Body of pancreas (tissue), 4 donors: Measurements from ENCODE around the gene TEAD1. TPM values are rescaled to one million over a fixed set of nuclear protein-coding genes. Genes with fewer than 3 reads are reported as not detected.

Source experiments
- ATAC-seq: fragments of 150-250 bp; one replicate; pipeline ENCODE4 v1.9.1; 2016
- DNase-seq, 4 donors: peaks; one replicate each; pipeline ENCODE4 v3.0.0-alpha.2; 2019
- H3K27ac ChIP-seq, 4 donors: fragments of 200-600 bp; sonication (generic); 1 replicate in 3 of 4; 2 replicates in 1 of 4; pipeline versions ENCODE4 v1.5.1 to v1.6.1; 2016 to 2019; ENCODE audit warnings: mild to moderate bottlenecking in 1 of 4, mixed read lengths in 1 of 4, moderate library complexity in 1 of 4
- H3K27me3 ChIP-seq, 2 donors: fragments of 200-600 bp; sonication (generic); one replicate each; pipeline ENCODE4 v1.6.0; 2016; ENCODE audit warnings: mild to moderate bottlenecking in 1 of 2
- H3K36me3 ChIP-seq, 2 donors: fragments of 200-600 bp; sonication (generic); replicated peaks in 1 of 2; 2 replicates each; pipeline ENCODE4 v1.5.1; 2016; ENCODE audit warnings: low read depth in 2 of 2; ENCODE audit not compliant: insufficient read depth in 1 of 2
- H3K4me1 ChIP-seq: fragments of 200-600 bp; sonication (generic); one replicate; pipeline ENCODE4 v1.6.0; 2016
- H3K4me3 ChIP-seq, 2 donors: fragments of 200-600 bp; sonication (generic); 1 replicate in 1 of 2; 2 replicates in 1 of 2; pipeline ENCODE4 v1.5.1; 2016 to 2019
- H3K9me3 ChIP-seq, 3 donors: fragments of 200-600 bp; sonication (generic); 1 replicate in 2 of 3; 2 replicates in 1 of 3; pipeline ENCODE4 v1.5.1; 2016
- POLR2A ChIP-seq, 3 donors: fragments of 450-650 bp; IDR thresholded peaks; one replicate each; pipeline ENCODE4 v1.6.1; 2016; ENCODE audit warnings: antibody characterized with exemption in 3 of 3, mild to moderate bottlenecking in 2 of 3
- WGBS, 2 donors: methylation state at CpG; one replicate each; pipeline ENCODE4 v1.1.5; 2017; 5-methylcytosine and 5-hydroxymethylcytosine counted together
- intact Hi-C: fragments of 100-400 bp; cut with DNase I; formaldehyde crosslinking; loops from one replicate; pipeline ENCODE4 v1.15.1; 2023
- total RNA-seq, 2 donors: library from RNA; depleted of rRNA; stranded (reverse); fragments of >200 nt; gene quantifications; one replicate each; pipeline ENCODE4 v1.1.0, GENCODE V29; 2016
- TF ChIP-seq, protein P1 (sequence below), 7 experiments: fragments of 450-650 bp in 4 of 7; fragments of 200-600 bp in 3 of 7; sonication (generic) in 3 of 7; IDR thresholded peaks; one replicate each; pipeline ENCODE4 v1.5.1; 2016 to 2019; ENCODE audit warnings: antibody characterized with exemption in 7 of 7

The TEAD1 gene
- total RNA-seq, 2 donors from 2014 or later, result 36.9 to 55.0 TPM

DNA sequence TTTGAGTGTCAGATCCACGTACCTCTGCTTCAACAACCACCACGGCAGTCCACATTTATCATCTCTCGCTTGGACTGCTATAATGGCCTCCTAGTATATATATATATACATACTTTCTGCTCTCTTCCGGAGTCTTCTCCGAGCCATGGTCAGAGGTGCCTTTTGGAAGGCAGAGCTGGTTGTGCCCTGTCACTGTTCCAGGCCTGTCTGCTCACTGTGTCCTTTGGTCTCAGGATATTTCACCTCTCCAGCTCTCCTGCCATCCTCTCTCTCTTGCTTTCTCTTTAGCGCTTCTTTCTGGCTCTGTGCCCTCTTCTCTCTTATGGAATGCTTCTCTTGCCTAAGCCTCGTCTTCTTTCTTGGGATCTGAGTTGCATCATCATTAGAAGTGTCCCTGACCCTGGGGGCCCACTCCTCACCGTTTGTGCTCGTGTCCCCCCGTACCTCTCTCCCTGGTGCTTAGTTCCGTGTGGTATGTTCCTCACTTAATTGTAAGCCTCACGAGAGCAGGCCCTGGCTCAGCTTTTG, 248.8 kb downstream of the TEAD1 start:
- Histone ChIP-seq H3K9me3 (no peaks in the 10 kb centered on the region), H3K36me3 (no peaks in the 10 kb centered on the region), H3K27ac (no peak overlapping the region), H3K4me1 (no peaks in the 10 kb centered on the region), H3K4me3 (no peak overlapping the region), H3K27me3 (no peaks in the 10 kb centered on the region)
- TF ChIP-seq, protein P1, sequence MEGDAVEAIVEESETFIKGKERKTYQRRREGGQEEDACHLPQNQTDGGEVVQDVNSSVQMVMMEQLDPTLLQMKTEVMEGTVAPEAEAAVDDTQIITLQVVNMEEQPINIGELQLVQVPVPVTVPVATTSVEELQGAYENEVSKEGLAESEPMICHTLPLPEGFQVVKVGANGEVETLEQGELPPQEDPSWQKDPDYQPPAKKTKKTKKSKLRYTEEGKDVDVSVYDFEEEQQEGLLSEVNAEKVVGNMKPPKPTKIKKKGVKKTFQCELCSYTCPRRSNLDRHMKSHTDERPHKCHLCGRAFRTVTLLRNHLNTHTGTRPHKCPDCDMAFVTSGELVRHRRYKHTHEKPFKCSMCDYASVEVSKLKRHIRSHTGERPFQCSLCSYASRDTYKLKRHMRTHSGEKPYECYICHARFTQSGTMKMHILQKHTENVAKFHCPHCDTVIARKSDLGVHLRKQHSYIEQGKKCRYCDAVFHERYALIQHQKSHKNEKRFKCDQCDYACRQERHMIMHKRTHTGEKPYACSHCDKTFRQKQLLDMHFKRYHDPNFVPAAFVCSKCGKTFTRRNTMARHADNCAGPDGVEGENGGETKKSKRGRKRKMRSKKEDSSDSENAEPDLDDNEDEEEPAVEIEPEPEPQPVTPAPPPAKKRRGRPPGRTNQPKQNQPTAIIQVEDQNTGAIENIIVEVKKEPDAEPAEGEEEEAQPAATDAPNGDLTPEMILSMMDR (IDR thresholded peaks at IDR 0.05), result no peak
- ATAC-seq (no peak), DNase-seq (no peak)
- 88 to 89% methylated on average over 12 of the region's 12 CpGs for WGBS, 2 donors
- intact Hi-C loops, result no loop called here

DNA sequence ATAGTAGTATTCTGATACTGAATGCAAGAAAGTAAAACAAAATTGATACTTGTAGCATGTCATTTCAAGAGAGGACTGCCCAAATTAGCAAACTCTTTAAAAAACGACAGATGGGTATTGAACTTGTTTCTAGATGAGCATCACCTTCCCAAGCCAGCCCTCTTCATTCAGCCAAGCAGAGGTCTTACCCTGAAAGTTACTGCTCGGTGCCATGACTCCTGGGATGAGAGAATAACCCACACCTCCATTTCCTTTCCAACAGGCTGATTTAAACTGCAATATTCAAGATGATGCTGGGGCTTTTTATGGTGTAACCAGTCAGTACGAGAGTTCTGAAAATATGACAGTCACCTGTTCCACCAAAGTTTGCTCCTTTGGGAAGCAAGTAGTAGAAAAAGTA, 250.4 kb downstream of the TEAD1 start:
- ATAC-seq (no peak), DNase-seq (no peak)
- TF ChIP-seq POLR2A (IDR thresholded peaks at IDR 0.05), result no peak
- TF ChIP-seq, protein P1 (IDR thresholded peaks at IDR 0.05), result no peak
- Histone ChIP-seq H3K27ac (no peak overlapping the region), H3K4me3 (no peak overlapping the region), H3K9me3 (no peaks in the 10 kb centered on the region), H3K4me1 (no peaks in the 10 kb centered on the region), H3K27me3 (no peaks in the 10 kb centered on the region), H3K36me3 (no peaks in the 10 kb centered on the region)
- intact Hi-C loops, result no loop called here
- 85 to 88% methylated on average over 3 of the region's 3 CpGs for WGBS, 2 donors

DNA sequence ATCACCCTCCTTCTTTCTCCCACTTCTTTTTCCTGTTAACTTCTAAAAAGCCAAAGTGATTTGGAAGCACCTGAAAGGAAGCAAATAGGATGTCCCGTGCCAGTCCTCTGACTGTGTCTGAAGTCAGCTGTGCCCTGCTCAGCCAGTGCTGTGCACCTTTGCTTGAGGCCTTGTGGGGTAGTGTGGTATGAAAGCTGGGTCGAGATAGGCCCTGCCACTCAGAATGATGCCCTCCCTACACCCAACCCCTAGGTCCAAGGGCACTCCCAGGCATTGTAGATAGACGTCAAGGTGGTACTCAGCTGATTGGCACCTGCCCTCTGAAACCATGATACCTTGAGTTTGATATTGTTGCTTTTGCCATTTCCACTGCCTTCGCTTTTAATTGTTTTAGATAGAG, 251.3 kb downstream of the TEAD1 start:
- ATAC-seq (no peak), DNase-seq (no peak)
- Histone ChIP-seq H3K9me3 (no peaks in the 10 kb centered on the region), H3K36me3 (no peaks in the 10 kb centered on the region), H3K27ac (no peak overlapping the region), H3K27me3 (no peaks in the 10 kb centered on the region), H3K4me3 (no peak overlapping the region), H3K4me1 (peaks cover 4% of the 10 kb centered on the region)
- WGBS, 2 donors, result 67 to 88% methylated on average over 4 of the region's 4 CpGs
- intact Hi-C loops, result no loop called here
- TF ChIP-seq, protein P1 (IDR thresholded peaks at IDR 0.05), result no peak
- no peak for TF ChIP-seq POLR2A (IDR thresholded peaks at IDR 0.05)

DNA sequence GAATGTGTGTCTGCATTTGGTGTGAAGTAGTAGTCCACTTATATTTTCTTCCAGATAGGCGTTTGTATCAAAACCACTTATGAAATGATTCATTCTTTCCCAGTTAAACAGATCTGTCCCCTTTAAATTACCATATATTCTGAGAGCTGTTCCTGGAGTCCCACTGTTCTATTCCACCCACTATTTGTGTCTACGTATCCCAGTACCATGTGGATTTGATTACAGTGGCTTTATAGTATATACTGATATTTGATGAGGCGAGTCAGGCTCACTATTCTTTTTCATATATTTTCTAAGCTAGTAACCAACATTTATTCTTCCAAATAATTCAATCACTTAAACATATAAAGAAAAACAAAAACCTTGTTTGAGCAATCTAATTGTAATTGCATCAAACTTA, 253.0 kb downstream of the TEAD1 start:
- ATAC-seq (no peak), DNase-seq (no peak)
- 86 to 89% methylated on average over 3 of the region's 3 CpGs for WGBS, 2 donors
- no peak for TF ChIP-seq POLR2A (IDR thresholded peaks at IDR 0.05)
- TF ChIP-seq, protein P1 (IDR thresholded peaks at IDR 0.05), result no peak
- intact Hi-C loops, result no loop called here
- Histone ChIP-seq H3K4me1 (peaks cover 13% of the 10 kb centered on the region), H3K4me3 (no peak overlapping the region), H3K27me3 (no peaks in the 10 kb centered on the region), H3K9me3 (no peaks in the 10 kb centered on the region), H3K27ac (no peak overlapping the region), H3K36me3 (no peaks in the 10 kb centered on the region)

DNA sequence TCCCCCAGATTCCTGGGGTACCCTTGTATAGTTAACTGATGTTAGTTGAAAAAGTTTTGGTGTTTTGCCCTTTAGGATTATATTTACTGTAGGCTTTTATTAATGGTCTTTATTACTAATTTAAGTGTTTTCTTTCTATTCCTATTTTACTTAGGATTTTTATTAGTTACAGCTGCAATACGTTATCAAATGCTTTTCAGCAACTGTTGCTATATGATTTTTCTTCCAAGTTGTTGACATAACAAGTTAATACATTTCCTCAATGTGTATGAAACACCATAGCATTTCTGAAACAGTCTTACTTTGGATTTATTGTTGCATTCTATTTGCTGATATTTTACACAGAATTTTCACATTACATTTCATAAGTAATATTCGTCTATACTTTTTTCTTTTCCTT, 253.7 kb downstream of the TEAD1 start:
- peaks cover 13% of the 10 kb centered on the region for H3K4me1 ChIP-seq
- H3K9me3 ChIP-seq, result no peaks in the 10 kb centered on the region
- TF ChIP-seq, protein P1 (IDR thresholded peaks at IDR 0.05), result no peak
- TF ChIP-seq POLR2A (IDR thresholded peaks at IDR 0.05), result no peak
- H3K27me3 ChIP-seq, result no peaks in the 10 kb centered on the region
- WGBS, 2 donors, result 87 to 90% methylated on average over 2 of the region's 2 CpGs
- H3K36me3 ChIP-seq, result peaks cover 0 to 1% of the 10 kb centered on the region in 2 donors
- no peak overlapping the region for H3K4me3 ChIP-seq
- H3K27ac ChIP-seq, result no peak overlapping the region
- ATAC-seq, result no peak
- intact Hi-C loops, result no loop called here
- DNase-seq, result no peak
